Measurements from ENCODE around the gene MYH1. TPM values are rescaled to one million over a fixed set of nuclear protein-coding genes. Genes with fewer than 3 reads are reported as not detected.

The MYH1 gene
- total RNA-seq, 2 donors from 2014 or later = 0.07 TPM; not detected in 1

- no peak overlapping the region for H3K27ac ChIP-seq
Measured at GRCh38 chr17:10526517-10526916, 8.2 kb upstream of the MYH1 start.

GRCh38 chr17:10523064-10523463 lies 4.7 kb upstream of the MYH1 start:
- Histone ChIP-seq H3K9me3 (peaks cover 0 to 7% of the 10 kb centered on the region in 2 donors), H3K27me3 (no peaks in the 10 kb centered on the region), H3K36me3 (no peaks in the 10 kb centered on the region), H3K4me1 (no peaks in the 10 kb centered on the region), H3K4me3 (no peak overlapping the region), H3K27ac (no peak overlapping the region)
- no peak for TF ChIP-seq CTCF (IDR thresholded peaks at IDR 0.05)
- DNase-seq (ENCODE audit: low spot score) = no peak

More at GRCh38 chr17:10526517-10526916, 8.2 kb upstream of the MYH1 start:
- TF ChIP-seq CTCF (IDR thresholded peaks at IDR 0.05) = no peak
- no peaks in the 10 kb centered on the region for H3K27me3 ChIP-seq
- H3K36me3 ChIP-seq = no peaks in the 10 kb centered on the region
- H3K4me3 ChIP-seq = no peak overlapping the region
- H3K4me1 ChIP-seq = no peaks in the 10 kb centered on the region
- DNase-seq (ENCODE audit: low spot score) = no peak
- peaks cover 0 to 7% of the 10 kb centered on the region in 2 donors for H3K9me3 ChIP-seq

- no peak for DNase-seq (ENCODE audit: low spot score)
- no peak overlapping the region for H3K27ac ChIP-seq
- H3K36me3 ChIP-seq = no peaks in the 10 kb centered on the region
- peaks cover 0 to 7% of the 10 kb centered on the region in 2 donors for H3K9me3 ChIP-seq
- no peak overlapping the region for H3K4me3 ChIP-seq
- H3K27me3 ChIP-seq = no peaks in the 10 kb centered on the region
- H3K4me1 ChIP-seq = no peaks in the 10 kb centered on the region
- TF ChIP-seq CTCF (IDR thresholded peaks at IDR 0.05) = no peak
Measured at GRCh38 chr17:10521949-10522348, 3.6 kb upstream of the MYH1 start.

GRCh38 chr17:10516638-10517037 lies 1.7 kb downstream of the MYH1 start:
- no peaks in the 10 kb centered on the region for H3K27me3 ChIP-seq
- DNase-seq (ENCODE audit: low spot score) = no peak
- no peak overlapping the region for H3K27ac ChIP-seq
- no peaks in the 10 kb centered on the region for H3K36me3 ChIP-seq
- no peaks in the 10 kb centered on the region for H3K9me3 ChIP-seq
- H3K4me1 ChIP-seq = no peaks in the 10 kb centered on the region
- H3K4me3 ChIP-seq = no peak overlapping the region
- no peak for TF ChIP-seq CTCF (IDR thresholded peaks at IDR 0.05)

GRCh38 chr17:10516065-10516464 lies 2.3 kb downstream of the MYH1 start:
- no peaks in the 10 kb centered on the region for H3K27me3 ChIP-seq
- DNase-seq (ENCODE audit: low spot score) = no peak
- no peak overlapping the region for H3K27ac ChIP-seq
- no peak for TF ChIP-seq CTCF (IDR thresholded peaks at IDR 0.05)
- no peak overlapping the region for H3K4me3 ChIP-seq
- no peaks in the 10 kb centered on the region for H3K4me1 ChIP-seq
- no peaks in the 10 kb centered on the region for H3K9me3 ChIP-seq
- H3K36me3 ChIP-seq = no peaks in the 10 kb centered on the region

- no peaks in the 10 kb centered on the region for H3K9me3 ChIP-seq
- H3K4me3 ChIP-seq = no peak overlapping the region
- no peaks in the 10 kb centered on the region for H3K4me1 ChIP-seq
- no peaks in the 10 kb centered on the region for H3K27me3 ChIP-seq
- no peak for TF ChIP-seq CTCF (IDR thresholded peaks at IDR 0.05)
- H3K36me3 ChIP-seq = no peaks in the 10 kb centered on the region
- no peak for DNase-seq (ENCODE audit: low spot score)
- H3K27ac ChIP-seq = no peak overlapping the region
Measured at GRCh38 chr17:10513299-10514067, 4.9 kb downstream of the MYH1 start.

Data from right atrium auricular region (tissue), 2 donors.